PC-3 (cell line): ENCODE measurements around the gene SIM2. TPM values are rescaled to one million over a fixed set of nuclear protein-coding genes. Genes with fewer than 3 reads are reported as not detected.

Experiments used
- ATAC-seq: fragments of 200-7000 bp; cut with Tn5 transposase; 2 replicates; pipeline ENCODE4 v1.9.1; 2020; ENCODE audit warnings: mild to moderate bottlenecking, moderate library complexity
- BruUV-seq: library from RNA; stranded (reverse); fragments of 400-500 nt; replicated peaks from 2 replicates; lab custom pipeline; 2021; lab: Mats Ljungman, UMichigan
- CTCF ChIA-PET: fragments of 300-600 bp; sonication (Branson Sonifier 250); formaldehyde crosslinking; loops from one replicate; lab custom pipeline; 2022; ENCODE audit warnings: antibody characterized with exemption; lab: Charles Lee
- POLR2A ChIA-PET: fragments of 300-600 bp; sonication (Branson Sonifier 250); formaldehyde crosslinking; loops from one replicate; lab custom pipeline; 2022; ENCODE audit warnings: antibody characterized with exemption; ENCODE audit not compliant: unreplicated experiment; lab: Charles Lee
- DNase-seq: peaks from one replicate; pipeline ENCODE4 v3.0.0-alpha.2; 2015
- H2AFZ ChIP-seq: fragments of 300-600 bp; sonication (generic); 2 replicates; pipeline ENCODE4 v1.6.0; 2016; ENCODE audit warnings: antibody characterized with exemption, low read length
- H3F3A ChIP-seq: fragments of 300-600 bp; sonication (generic); one replicate; pipeline ENCODE4 v1.6.0; 2017; ENCODE audit warnings: antibody characterized with exemption, low read length, control low read depth, mild to moderate bottlenecking; ENCODE audit not compliant: unreplicated experiment
- H3K27ac ChIP-seq: fragments of 300-600 bp; sonication (generic); 2 replicates; pipeline ENCODE4 v1.5.1; 2016; ENCODE audit warnings: mild to moderate bottlenecking, low read length
- H3K27me3 ChIP-seq: fragments of 300-600 bp; sonication (generic); 2 replicates; pipeline ENCODE4 v1.6.1; 2016; ENCODE audit warnings: low read length, mixed read lengths
- H3K36me3 ChIP-seq: fragments of 300-600 bp; sonication (generic); 2 replicates; pipeline ENCODE4 v1.6.1; 2016; ENCODE audit warnings: low read depth, mixed run types, low read length, mixed read lengths
- H3K4me1 ChIP-seq: fragments of 300-600 bp; sonication (generic); 2 replicates; pipeline ENCODE4 v1.5.1; 2016; ENCODE audit warnings: low read length; ENCODE audit not compliant: insufficient read depth
- H3K4me2 ChIP-seq: fragments of 300-600 bp; sonication (generic); 2 replicates; pipeline ENCODE4 v1.6.0; 2016; ENCODE audit warnings: low read length
- H3K4me3 ChIP-seq: fragments of 300-600 bp; sonication (generic); 2 replicates; pipeline ENCODE4 v1.5.1; 2016; ENCODE audit warnings: mild to moderate bottlenecking, low read length, mixed read lengths
- H3K79me2 ChIP-seq: fragments of 300-600 bp; sonication (generic); 2 replicates; pipeline ENCODE4 v1.6.1; 2017; ENCODE audit warnings: low read length, mixed read lengths
- H3K9ac ChIP-seq: fragments of 300-600 bp; sonication (generic); 2 replicates; pipeline ENCODE4 v1.6.0; 2016; ENCODE audit warnings: mild to moderate bottlenecking, low read length
- H3K9me2 ChIP-seq: fragments of 300-600 bp; sonication (generic); replicated peaks from 2 replicates; pipeline ENCODE4 v1.6.1; 2016; ENCODE audit warnings: mixed run types, low read length, mixed read lengths
- H3K9me3 ChIP-seq: fragments of 300-600 bp; sonication (generic); 2 replicates; pipeline ENCODE4 v1.6.1; 2016; ENCODE audit warnings: low read length, mixed read lengths
- H4K20me1 ChIP-seq: fragments of 300-600 bp; sonication (generic); 2 replicates; pipeline ENCODE4 v1.6.1; 2016; ENCODE audit warnings: low read length, mixed read lengths
- EZH2 ChIP-seq: fragments of 300-600 bp; sonication (generic); IDR thresholded peaks from one replicate; pipeline ENCODE4 v1.6.1; 2017; ENCODE audit warnings: antibody characterized with exemption, mild to moderate bottlenecking, low read length; ENCODE audit not compliant: unreplicated experiment
- EZH2phosphoT487 ChIP-seq: fragments of 300-600 bp; sonication (generic); IDR thresholded peaks from 2 replicates; pipeline ENCODE4 v1.6.1; 2018; ENCODE audit warnings: mild to moderate bottlenecking, antibody characterized with exemption, low read length, borderline replicate concordance
- intact Hi-C: fragments of 100-400 bp; cut with micrococcal nuclease; formaldehyde crosslinking; loops from 2 replicates; pipeline ENCODE4 v1.9.0; 2023
- total RNA-seq: library from RNA; depleted of rRNA; stranded (reverse); fragments of >200 nt; gene quantifications from 2 replicates; pipeline ENCODE4 v1.2.3, GENCODE V29; 2014
- TF ChIP-seq, protein P1 (sequence below): fragments of 300-600 bp; sonication (generic); conservative IDR thresholded peaks from 2 replicates; pipeline ENCODE4 v1.5.1; 2017; ENCODE audit warnings: antibody characterized with exemption, low read depth, mild to moderate bottlenecking, low read length

Gene SIM2
- total RNA-seq, 1 experiment from 2014 or later = 71.2 TPM

DNA sequence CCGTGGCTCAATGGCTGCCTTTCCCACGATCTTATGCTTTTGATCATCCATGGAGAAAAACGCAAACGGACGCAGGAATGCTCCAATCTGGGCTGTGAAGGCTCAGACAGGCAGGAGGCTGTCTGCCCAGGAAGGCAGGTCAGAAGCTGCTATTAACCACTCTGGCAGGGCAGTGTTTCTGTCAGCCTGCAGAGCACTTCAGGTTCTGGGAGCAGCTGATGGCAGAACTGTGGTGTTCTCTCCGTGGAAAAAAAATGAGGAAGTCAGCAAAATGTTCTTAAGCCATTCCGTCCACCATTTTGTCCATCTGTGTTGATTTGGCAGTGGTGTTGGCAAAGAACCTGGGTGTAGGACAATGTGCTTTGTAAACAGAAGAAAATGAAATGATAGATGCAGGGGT lies 91.7 kb downstream of the SIM2 start:
- no peaks in the 10 kb centered on the region for H3K9me2 ChIP-seq

DNA sequence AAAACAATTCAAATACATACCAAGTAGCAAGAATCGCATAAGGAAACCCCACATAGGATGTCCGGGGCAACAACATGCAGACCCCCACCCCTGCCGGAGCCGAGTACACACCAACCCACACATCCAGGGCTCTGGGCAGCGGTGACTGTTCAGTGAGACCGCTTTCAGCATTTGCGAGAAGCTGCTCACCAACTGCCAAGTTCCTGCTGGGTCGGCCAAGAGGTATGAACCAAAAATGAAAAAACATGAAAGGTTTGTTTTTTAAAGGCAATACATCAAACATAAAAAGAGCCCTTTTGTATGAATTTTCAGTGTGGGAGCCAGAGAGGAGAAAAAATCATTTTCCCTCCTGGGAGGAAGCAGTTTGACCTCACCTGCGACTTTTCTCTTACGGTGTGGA lies 92.3 kb downstream of the SIM2 start:
- CTCF ChIA-PET = no interaction called here
- intact Hi-C loops = no loop called here
- POLR2A ChIA-PET = no interaction called here

More for the DNA sequence above, 91.7 kb downstream of the SIM2 start:
- POLR2A ChIA-PET = no interaction called here
- Histone ChIP-seq H3K4me3 (no peak overlapping the region), H3K79me2 (no peaks in the 10 kb centered on the region), H3K9ac (no peak overlapping the region), H4K20me1 (no peaks in the 10 kb centered on the region), H3K4me2 (no peak overlapping the region), H3K27me3 (no peaks in the 10 kb centered on the region), H3K36me3 (no peaks in the 10 kb centered on the region), H3F3A (no peaks in the 10 kb centered on the region), H3K4me1 (peaks cover 22% of the 10 kb centered on the region), H3K27ac (no peak overlapping the region), H2AFZ (no peak overlapping the region), H3K9me3 (no peaks in the 10 kb centered on the region)
- ATAC-seq (no peak), DNase-seq (no peak)
- intact Hi-C loops = no loop called here
- BruUV-seq = no TSS peak
- TF ChIP-seq EZH2phosphoT487 = no peak
- TF ChIP-seq, protein P1, sequence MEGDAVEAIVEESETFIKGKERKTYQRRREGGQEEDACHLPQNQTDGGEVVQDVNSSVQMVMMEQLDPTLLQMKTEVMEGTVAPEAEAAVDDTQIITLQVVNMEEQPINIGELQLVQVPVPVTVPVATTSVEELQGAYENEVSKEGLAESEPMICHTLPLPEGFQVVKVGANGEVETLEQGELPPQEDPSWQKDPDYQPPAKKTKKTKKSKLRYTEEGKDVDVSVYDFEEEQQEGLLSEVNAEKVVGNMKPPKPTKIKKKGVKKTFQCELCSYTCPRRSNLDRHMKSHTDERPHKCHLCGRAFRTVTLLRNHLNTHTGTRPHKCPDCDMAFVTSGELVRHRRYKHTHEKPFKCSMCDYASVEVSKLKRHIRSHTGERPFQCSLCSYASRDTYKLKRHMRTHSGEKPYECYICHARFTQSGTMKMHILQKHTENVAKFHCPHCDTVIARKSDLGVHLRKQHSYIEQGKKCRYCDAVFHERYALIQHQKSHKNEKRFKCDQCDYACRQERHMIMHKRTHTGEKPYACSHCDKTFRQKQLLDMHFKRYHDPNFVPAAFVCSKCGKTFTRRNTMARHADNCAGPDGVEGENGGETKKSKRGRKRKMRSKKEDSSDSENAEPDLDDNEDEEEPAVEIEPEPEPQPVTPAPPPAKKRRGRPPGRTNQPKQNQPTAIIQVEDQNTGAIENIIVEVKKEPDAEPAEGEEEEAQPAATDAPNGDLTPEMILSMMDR = no peak
- no peak for TF ChIP-seq EZH2
- CTCF ChIA-PET = no interaction called here

More for the DNA sequence above, 92.3 kb downstream of the SIM2 start:
- ATAC-seq (no peak), DNase-seq (no peak)
- H3F3A ChIP-seq = no peaks in the 10 kb centered on the region
- no peaks in the 10 kb centered on the region for H3K27me3 ChIP-seq
- peaks cover 22% of the 10 kb centered on the region for H3K4me1 ChIP-seq
- H2AFZ ChIP-seq = no peak overlapping the region
- H3K4me2 ChIP-seq = no peak overlapping the region
- 0 out of 2 replicates have a peak, but pooled peaks cover 4% of the 10 kb centered on the region for H3K9me3 ChIP-seq
- H3K36me3 ChIP-seq = peaks cover 4% of the 10 kb centered on the region; the same call in 1 of the 2 replicates
- no peak overlapping the region for H3K27ac ChIP-seq
- no peaks in the 10 kb centered on the region for H3K9me2 ChIP-seq
- H3K4me3 ChIP-seq = no peak overlapping the region
- BruUV-seq = no TSS peak
- no peaks in the 10 kb centered on the region for H3K79me2 ChIP-seq
- H4K20me1 ChIP-seq = no peaks in the 10 kb centered on the region
- TF ChIP-seq, protein P1 = no peak
- TF ChIP-seq EZH2 = no peak
- TF ChIP-seq EZH2phosphoT487 = no peak
- H3K9ac ChIP-seq = no peak overlapping the region
